OCI-LY7 (cell line): ENCODE data around the gene ACTA2.

Experiments used
- CTCF ChIP-seq: fragments of 200-600 bp; sonication (generic); conservative IDR thresholded peaks from 2 replicates; pipeline ENCODE4 v1.5.1; 2014; ENCODE audit warnings: mild to moderate bottlenecking, antibody characterized with exemption, low read length, moderate library complexity, mixed read lengths
- EZH2phosphoT487 ChIP-seq: fragments of 200-600 bp; sonication (generic); IDR thresholded peaks from 2 replicates; pipeline ENCODE4 v1.6.1; 2018; ENCODE audit warnings: low read depth, borderline replicate concordance, mild to moderate bottlenecking, mixed run types, antibody characterized with exemption, low read length, moderate library complexity, mixed read lengths

- TF ChIP-seq EZH2phosphoT487, result no peak
- TF ChIP-seq CTCF, result no peak
Observed at GRCh38 chr10:88918191-88918905, 34.2 kb downstream of the ACTA2 start.
